ENCODE results near the gene WNT7A.

Gene WNT7A

DNA sequence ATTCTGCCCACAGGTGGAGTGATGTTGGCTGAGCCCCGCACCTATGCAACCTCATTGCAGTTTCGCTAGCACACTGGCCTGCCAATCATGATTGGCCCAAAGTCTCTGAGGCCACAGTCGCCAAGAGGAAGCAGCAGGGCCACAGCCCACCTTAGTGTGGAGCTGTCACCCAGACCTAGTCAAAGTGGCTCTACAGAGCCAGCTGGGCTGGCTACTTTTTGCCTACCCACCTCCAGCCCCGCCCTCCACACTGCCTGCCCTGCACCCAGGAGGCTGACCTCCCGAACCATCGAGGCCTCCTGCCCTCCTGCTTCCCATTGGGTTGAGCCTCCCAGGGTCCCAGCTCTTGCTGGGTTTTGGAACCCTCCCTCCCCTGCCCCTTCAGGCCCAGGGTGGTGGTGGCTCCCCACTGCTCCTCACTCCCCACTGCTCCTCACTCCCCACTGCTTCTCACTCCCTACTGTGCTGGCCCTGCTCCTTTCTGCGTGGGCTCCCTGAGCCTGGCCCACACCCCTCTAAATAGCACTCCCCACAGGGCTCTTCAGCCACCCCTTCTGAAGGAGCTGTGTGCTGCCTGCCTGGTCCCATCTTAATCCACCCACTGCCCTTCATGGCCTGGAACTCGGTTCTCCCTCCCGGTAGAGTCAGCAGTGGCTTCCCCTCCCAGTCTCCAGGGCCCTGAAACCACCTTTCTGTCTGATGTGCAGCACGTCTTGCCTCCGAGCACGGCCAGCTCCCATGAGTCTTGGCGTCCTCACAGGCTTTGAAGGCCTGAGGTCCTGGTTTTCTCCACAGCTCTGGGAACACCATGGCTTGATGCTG, 89.3 kb downstream of the WNT7A start:
- Histone ChIP-seq H3K4me1 (ENCODE audit: low read length) (no peaks in the 10 kb centered on the region), H3K27ac (ENCODE audit: low read length) (no peak overlapping the region), H3K27me3 (replicated peaks; ENCODE audit: insufficient read depth, low read length) (peaks cover 97% of the 10 kb centered on the region), H3K9ac (ENCODE audit: low read length) (no peak overlapping the region), H3K36me3 (replicated peaks; ENCODE audit: insufficient read depth, low read length) (no peaks in the 10 kb centered on the region), H3K4me2 (ENCODE audit: low read depth, low read length) (no peak overlapping the region), H3K9me3 (replicated peaks; ENCODE audit: insufficient read depth, low read length) (no peaks in the 10 kb centered on the region), H3F3A (ENCODE audit: insufficient read depth, low read length) (no peaks in the 10 kb centered on the region), H3K4me3 (ENCODE audit: low read length) (no peak overlapping the region), H4K20me1 (ENCODE audit: insufficient read depth, low read length) (no peaks in the 10 kb centered on the region), H2AFZ (ENCODE audit: low read length) (no peak overlapping the region), H3K79me2 (ENCODE audit: low read length) (no peaks in the 10 kb centered on the region), H3K9me2 (replicated peaks; ENCODE audit: insufficient read depth, low read length) (no peaks in the 10 kb centered on the region)
- TF ChIP-seq EZH2phosphoT487 (IDR thresholded peaks at IDR 0.05; ENCODE audit: low read length) (no peak), EZH2 (optimal IDR thresholded peaks at IDR 0.05; ENCODE audit: low read depth, low read length) (no peak)
- TF ChIP-seq, protein P1, sequence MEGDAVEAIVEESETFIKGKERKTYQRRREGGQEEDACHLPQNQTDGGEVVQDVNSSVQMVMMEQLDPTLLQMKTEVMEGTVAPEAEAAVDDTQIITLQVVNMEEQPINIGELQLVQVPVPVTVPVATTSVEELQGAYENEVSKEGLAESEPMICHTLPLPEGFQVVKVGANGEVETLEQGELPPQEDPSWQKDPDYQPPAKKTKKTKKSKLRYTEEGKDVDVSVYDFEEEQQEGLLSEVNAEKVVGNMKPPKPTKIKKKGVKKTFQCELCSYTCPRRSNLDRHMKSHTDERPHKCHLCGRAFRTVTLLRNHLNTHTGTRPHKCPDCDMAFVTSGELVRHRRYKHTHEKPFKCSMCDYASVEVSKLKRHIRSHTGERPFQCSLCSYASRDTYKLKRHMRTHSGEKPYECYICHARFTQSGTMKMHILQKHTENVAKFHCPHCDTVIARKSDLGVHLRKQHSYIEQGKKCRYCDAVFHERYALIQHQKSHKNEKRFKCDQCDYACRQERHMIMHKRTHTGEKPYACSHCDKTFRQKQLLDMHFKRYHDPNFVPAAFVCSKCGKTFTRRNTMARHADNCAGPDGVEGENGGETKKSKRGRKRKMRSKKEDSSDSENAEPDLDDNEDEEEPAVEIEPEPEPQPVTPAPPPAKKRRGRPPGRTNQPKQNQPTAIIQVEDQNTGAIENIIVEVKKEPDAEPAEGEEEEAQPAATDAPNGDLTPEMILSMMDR (IDR thresholded peaks at IDR 0.05; ENCODE audit: low read length), result no peak
- no peak for DNase-seq

DNA sequence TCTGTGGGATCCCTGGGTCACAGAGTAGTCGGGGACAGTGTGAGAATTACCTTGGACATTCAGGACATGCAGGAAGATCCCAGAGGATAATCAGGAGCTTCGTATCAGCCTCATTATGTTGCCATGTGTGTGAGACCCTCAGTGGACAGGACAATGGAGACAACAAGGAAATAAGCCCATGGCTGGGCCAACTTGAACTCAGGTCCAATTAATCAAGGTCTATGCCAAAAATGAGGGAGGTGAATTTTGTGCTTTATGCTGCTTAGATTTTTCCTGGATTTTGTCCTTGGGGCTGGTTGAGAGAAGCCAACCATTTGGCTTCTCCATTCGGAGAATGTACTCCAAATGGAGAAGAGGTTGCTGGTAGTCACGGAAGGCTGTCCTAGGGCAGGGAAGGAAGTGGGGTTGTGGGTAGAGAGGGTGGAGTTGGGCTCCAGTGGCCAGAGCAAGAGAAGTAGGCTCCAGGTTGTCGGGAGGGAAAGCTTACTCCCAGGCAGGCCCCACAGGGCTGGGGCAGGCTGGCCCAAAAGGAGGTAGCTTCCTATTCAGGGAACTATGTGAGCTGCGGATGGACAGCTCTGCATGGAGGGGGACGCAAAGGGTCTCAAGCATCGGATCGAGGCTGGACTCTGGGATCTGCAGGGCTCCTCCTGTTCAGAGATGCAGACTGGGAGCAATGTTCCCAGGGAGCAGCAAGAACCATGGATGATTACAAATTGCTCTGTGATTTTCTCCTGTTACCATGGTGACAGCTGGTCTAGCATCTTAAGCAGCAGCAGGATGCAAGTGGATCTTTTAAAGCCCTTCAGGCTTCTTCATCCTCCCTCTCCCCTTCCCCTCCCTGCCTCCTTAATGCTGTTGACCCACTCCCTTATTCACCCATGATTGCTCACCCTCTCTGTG, 91.1 kb downstream of the WNT7A start:
- TF ChIP-seq, protein P1 (IDR thresholded peaks at IDR 0.05; ENCODE audit: low read length), result no peak
- TF ChIP-seq EZH2phosphoT487 (IDR thresholded peaks at IDR 0.05; ENCODE audit: low read length) (no peak), EZH2 (optimal IDR thresholded peaks at IDR 0.05; ENCODE audit: low read depth, low read length) (no peak)
- Histone ChIP-seq H3K4me3 (ENCODE audit: low read length) (no peak overlapping the region), H3K4me1 (ENCODE audit: low read length) (no peaks in the 10 kb centered on the region), H2AFZ (ENCODE audit: low read length) (no peak overlapping the region), H3K27ac (ENCODE audit: low read length) (no peak overlapping the region), H3K36me3 (replicated peaks; ENCODE audit: insufficient read depth, low read length) (no peaks in the 10 kb centered on the region), H3K79me2 (ENCODE audit: low read length) (no peaks in the 10 kb centered on the region), H3K9me2 (replicated peaks; ENCODE audit: insufficient read depth, low read length) (no peaks in the 10 kb centered on the region), H3K9me3 (replicated peaks; ENCODE audit: insufficient read depth, low read length) (no peaks in the 10 kb centered on the region), H3F3A (ENCODE audit: insufficient read depth, low read length) (no peaks in the 10 kb centered on the region), H4K20me1 (ENCODE audit: insufficient read depth, low read length) (no peaks in the 10 kb centered on the region), H3K27me3 (replicated peaks; ENCODE audit: insufficient read depth, low read length) (peaks cover 100% of the 10 kb centered on the region), H3K4me2 (ENCODE audit: low read depth, low read length) (no peak overlapping the region), H3K9ac (ENCODE audit: low read length) (no peak overlapping the region)
- no peak for DNase-seq

DNA sequence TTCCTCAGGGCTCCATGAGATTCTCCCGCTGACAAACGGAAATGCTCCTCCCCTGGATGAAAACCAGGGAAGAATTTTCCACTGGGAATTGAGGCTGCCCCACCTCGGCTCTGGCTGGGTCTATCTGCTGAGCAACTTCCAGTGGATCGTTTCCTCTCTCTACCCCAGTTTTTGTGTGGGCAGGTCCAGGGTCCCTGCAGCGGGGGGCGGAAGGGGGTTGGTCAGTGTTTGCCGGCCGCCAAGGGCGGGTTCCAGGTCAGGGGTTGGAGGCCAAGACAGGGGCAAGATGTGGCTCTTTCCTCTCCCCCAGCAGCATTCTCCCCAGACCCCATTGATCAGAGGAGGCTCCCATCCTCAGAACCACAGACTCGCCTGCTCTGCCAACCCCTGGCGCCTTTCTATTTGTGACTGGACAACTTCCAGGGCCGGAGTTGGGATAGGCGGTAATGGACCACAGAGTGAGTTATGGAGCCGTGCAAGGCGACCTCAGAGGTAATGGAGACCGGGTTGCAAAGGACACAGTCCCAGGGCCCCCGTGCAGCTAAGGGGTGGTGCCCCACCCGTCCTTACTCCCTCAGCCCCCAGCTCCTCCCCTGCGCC, 92.2 kb downstream of the WNT7A start:
- Histone ChIP-seq H3K4me2 (ENCODE audit: low read depth, low read length) (no peak overlapping the region), H3K4me1 (ENCODE audit: low read length) (no peaks in the 10 kb centered on the region), H2AFZ (ENCODE audit: low read length) (no peak overlapping the region), H3K79me2 (ENCODE audit: low read length) (no peaks in the 10 kb centered on the region), H3K9ac (ENCODE audit: low read length) (no peak overlapping the region), H3K9me2 (replicated peaks; ENCODE audit: insufficient read depth, low read length) (no peaks in the 10 kb centered on the region), H3K4me3 (ENCODE audit: low read length) (no peak overlapping the region), H3K27ac (ENCODE audit: low read length) (no peak overlapping the region), H3F3A (ENCODE audit: insufficient read depth, low read length) (no peaks in the 10 kb centered on the region), H3K36me3 (replicated peaks; ENCODE audit: insufficient read depth, low read length) (no peaks in the 10 kb centered on the region), H3K27me3 (replicated peaks; ENCODE audit: insufficient read depth, low read length) (peaks cover 100% of the 10 kb centered on the region), H3K9me3 (replicated peaks; ENCODE audit: insufficient read depth, low read length) (no peaks in the 10 kb centered on the region), H4K20me1 (ENCODE audit: insufficient read depth, low read length) (no peaks in the 10 kb centered on the region)
- TF ChIP-seq EZH2 (optimal IDR thresholded peaks at IDR 0.05; ENCODE audit: low read depth, low read length) (no peak), EZH2phosphoT487 (IDR thresholded peaks at IDR 0.05; ENCODE audit: low read length) (no peak)
- TF ChIP-seq, protein P1 (IDR thresholded peaks at IDR 0.05; ENCODE audit: low read length), result no peak
- DNase-seq, result no peak
